ENCODE data around the gene CHAC1. TPM values are rescaled to one million over a fixed set of nuclear protein-coding genes. Genes with fewer than 3 reads are reported as not detected.

Gene CHAC1
- total RNA-seq, 1 experiment from 2014 or later = 49.4 TPM

GRCh38 chr15:40906991-40907802 lies 46.1 kb upstream of the CHAC1 start:
- intact Hi-C loops (cut with micrococcal nuclease) = loop anchor here (1.0 kb wide), 1 partner anchor 34 kb away; no protein-coding TSS in a partner anchor
- POLR2A ChIA-PET = interaction anchor here (0.5 to 1.4 kb wide), 3 partner anchors 21 to 250 kb away, joined by 3 to 4 read pairs (median 3); no protein-coding TSS in a partner anchor
- H3K9me3 Mint-ChIP-seq (ENCODE audit: unreplicated experiment) = no peaks in the 10 kb centered on the region
- BruUV-seq (replicated peaks) = no TSS peak
- TF ChIP-seq CTCF (IDR thresholded peaks at IDR 0.05; ENCODE audit: unreplicated experiment) = no peak
- peaks cover 26% of the 10 kb centered on the region for H3K36me3 Mint-ChIP-seq (ENCODE audit: insufficient read depth, unreplicated experiment)
- peak; percentile 46 for DNase-seq (ENCODE audit: unreplicated experiment)
- no peaks in the 10 kb centered on the region for H3K27me3 Mint-ChIP-seq (ENCODE audit: insufficient read depth, unreplicated experiment)
- CTCF ChIA-PET = interaction anchor here (1.3 to 7.7 kb wide), 5 partner anchors 13 to 278 kb away, joined by 5 to 115 read pairs (median 22); partner anchors contain the start of genes DLL4 and VPS18
- peaks cover 35% of the 10 kb centered on the region for H3K4me1 Mint-ChIP-seq (ENCODE audit: insufficient read depth, unreplicated experiment)
- no peak overlapping the region for H3K4me3 Mint-ChIP-seq (ENCODE audit: unreplicated experiment)
- H3K27ac Mint-ChIP-seq (ENCODE audit: low read depth, unreplicated experiment) = peak overlapping the region; percentile 59

- no peak for DNase-seq (ENCODE audit: unreplicated experiment)
- POLR2A ChIA-PET = interaction anchor here (1.2 kb wide), 1 partner anchor 20 kb away, joined by 3 read pairs; no protein-coding TSS in a partner anchor
- CTCF ChIA-PET = interaction anchor here (0.6 to 7.7 kb wide), 4 partner anchors 21 to 301 kb away, joined by 3 to 115 read pairs (median 15); partner anchors contain the start of gene DLL4
- Mint-ChIP-seq H3K27ac (ENCODE audit: low read depth, unreplicated experiment) (no peak overlapping the region), H3K9me3 (ENCODE audit: unreplicated experiment) (no peaks in the 10 kb centered on the region), H3K4me3 (ENCODE audit: unreplicated experiment) (no peak overlapping the region), H3K4me1 (ENCODE audit: insufficient read depth, unreplicated experiment) (peaks cover 30% of the 10 kb centered on the region), H3K36me3 (ENCODE audit: insufficient read depth, unreplicated experiment) (peaks cover 19% of the 10 kb centered on the region), H3K27me3 (ENCODE audit: insufficient read depth, unreplicated experiment) (no peaks in the 10 kb centered on the region)
- intact Hi-C loops (cut with micrococcal nuclease) = no loop called here
- no peak for TF ChIP-seq CTCF (IDR thresholded peaks at IDR 0.05; ENCODE audit: unreplicated experiment)
- no TSS peak for BruUV-seq (replicated peaks)
These were observed 45.2 kb upstream of the CHAC1 start for GRCh38 chr15:40908095-40908494.

GRCh38 chr15:40909662-40910630 lies 43.3 kb upstream of the CHAC1 start:
- no peak overlapping the region for H3K27ac Mint-ChIP-seq (ENCODE audit: low read depth, unreplicated experiment)
- POLR2A ChIA-PET = interaction anchor here (0.7 to 1.6 kb wide), 3 partner anchors 18 to 32 kb away, joined by 3 to 5 read pairs (median 3); partner anchors contain the start of gene DLL4

More at GRCh38 chr15:40909662-40910630, 43.3 kb upstream of the CHAC1 start:
- TF ChIP-seq CTCF (IDR thresholded peaks at IDR 0.05; ENCODE audit: unreplicated experiment) = no peak
- DNase-seq (ENCODE audit: unreplicated experiment) = peak; percentile 68
- no peaks in the 10 kb centered on the region for H3K27me3 Mint-ChIP-seq (ENCODE audit: insufficient read depth, unreplicated experiment)
- H3K4me3 Mint-ChIP-seq (ENCODE audit: unreplicated experiment) = no peak overlapping the region
- BruUV-seq (replicated peaks) = no TSS peak
- H3K4me1 Mint-ChIP-seq (ENCODE audit: insufficient read depth, unreplicated experiment) = peaks cover 21% of the 10 kb centered on the region
- H3K9me3 Mint-ChIP-seq (ENCODE audit: unreplicated experiment) = no peaks in the 10 kb centered on the region
- CTCF ChIA-PET = interaction anchor here (0.5 to 1.9 kb wide), 5 partner anchors 16 to 1024 kb away, joined by 3 to 8 read pairs (median 4); no protein-coding TSS in a partner anchor
- H3K36me3 Mint-ChIP-seq (ENCODE audit: insufficient read depth, unreplicated experiment) = peaks cover 1% of the 10 kb centered on the region
- intact Hi-C loops (cut with micrococcal nuclease) = no loop called here

All from MCF 10A (cell line).